Hepatocyte (in vitro differentiated cells): ENCODE data around the gene STK24. TPM values are rescaled to one million over a fixed set of nuclear protein-coding genes. Genes with fewer than 3 reads are reported as not detected.

Source experiments
- DNase-seq: peaks from one replicate; pipeline ENCODE4 v3.0.0-alpha.2; 2016; ENCODE audit warnings: low spot score
- H2AFZ ChIP-seq: fragments of 200-600 bp; sonication (generic); 2 replicates; pipeline ENCODE4 v1.6.0; 2016; ENCODE audit warnings: antibody characterized with exemption, mild to moderate bottlenecking
- H3K27ac ChIP-seq: fragments of 200-600 bp; sonication (generic); 2 replicates; pipeline ENCODE4 v1.5.1; 2016; ENCODE audit warnings: mild to moderate bottlenecking
- H3K27me3 ChIP-seq: fragments of 200-600 bp; sonication (generic); 2 replicates; pipeline ENCODE4 v1.6.1; 2016
- H3K36me3 ChIP-seq: fragments of 200-600 bp; sonication (generic); replicated peaks from 2 replicates; pipeline ENCODE4 v1.5.1; 2016; ENCODE audit warnings: low read depth; ENCODE audit not compliant: insufficient read depth
- H3K4me1 ChIP-seq: fragments of 200-600 bp; sonication (generic); 2 replicates; pipeline ENCODE4 v1.5.1; 2016; ENCODE audit warnings: mild to moderate bottlenecking, moderate library complexity; ENCODE audit not compliant: insufficient read depth
- H3K4me2 ChIP-seq: fragments of 200-600 bp; sonication (generic); 2 replicates; pipeline ENCODE4 v1.6.0; 2016
- H3K4me3 ChIP-seq: fragments of 200-600 bp; sonication (generic); 2 replicates; pipeline ENCODE4 v1.5.1; 2016; ENCODE audit warnings: mild to moderate bottlenecking
- H3K79me2 ChIP-seq: fragments of 200-600 bp; sonication (generic); 2 replicates; pipeline ENCODE4 v1.6.0; 2017; ENCODE audit warnings: mild to moderate bottlenecking
- H3K9me2 ChIP-seq: fragments of 200-600 bp; sonication (generic); replicated peaks from 2 replicates; pipeline ENCODE4 v1.6.0; 2017; ENCODE audit warnings: mild to moderate bottlenecking; ENCODE audit not compliant: insufficient read depth
- H3K9me3 ChIP-seq: fragments of 200-600 bp; sonication (generic); 2 replicates; pipeline ENCODE4 v1.5.1; 2016; ENCODE audit warnings: low read depth, mild to moderate bottlenecking
- H4K20me1 ChIP-seq: fragments of 200-600 bp; sonication (generic); 2 replicates; pipeline ENCODE4 v1.6.0; 2016; ENCODE audit warnings: mild to moderate bottlenecking; ENCODE audit not compliant: insufficient read depth, poor library complexity, severe bottlenecking
- CTCF ChIP-seq: fragments of 200-600 bp; sonication (generic); IDR thresholded peaks from 2 replicates; pipeline ENCODE4 v1.5.1; 2016; ENCODE audit warnings: antibody characterized with exemption, mild to moderate bottlenecking; ENCODE audit not compliant: poor library complexity
- EZH2 ChIP-seq: fragments of 200-600 bp; sonication (generic); IDR thresholded peaks from 2 replicates; pipeline ENCODE4 v1.6.1; 2016; ENCODE audit warnings: antibody characterized with exemption, mild to moderate bottlenecking, borderline replicate concordance
- EZH2phosphoT487 ChIP-seq: fragments of 200-600 bp; sonication (generic); IDR thresholded peaks from one replicate; pipeline ENCODE4 v1.6.1; 2018; ENCODE audit warnings: antibody characterized with exemption, mild to moderate bottlenecking, low read depth, moderate library complexity; ENCODE audit not compliant: unreplicated experiment, severe bottlenecking
- WGBS: methylation state at CpG from one replicate; pipeline ENCODE4 v1.1.6; 2016; ENCODE audit warnings: low lambda C conversion rate; ENCODE audit errors: missing lambda C conversion rate; 5-methylcytosine and 5-hydroxymethylcytosine counted together
- polyA plus RNA-seq: library from polyadenylated mRNA; unstranded; fragments of >200 nt; fragmentation: Nextera tagmentation; extraction: Ambion mirVana; gene quantifications from 2 replicates; pipeline ENCODE4 v1.2.1, GENCODE V29; 2016
- total RNA-seq: library from RNA; depleted of rRNA; stranded (reverse); fragments of >200 nt; gene quantifications from 2 replicates; pipeline ENCODE4 v1.2.3, GENCODE V29; 2014

STK24 gene
- total and polyA plus RNA-seq, 2 experiments from 2014 or later = 71.2 to 74.4 TPM

- no peak overlapping the region for H3K4me2 ChIP-seq
- no peak overlapping the region for H3K27ac ChIP-seq
- H3K9me2 ChIP-seq = no peaks in the 10 kb centered on the region
- 91% methylated on average over 10 of the region's 10 CpGs for WGBS
- H2AFZ ChIP-seq = no peak overlapping the region
- no peaks in the 10 kb centered on the region for H3K27me3 ChIP-seq
- no peak for DNase-seq
- no peak overlapping the region for H3K4me3 ChIP-seq
- H3K4me1 ChIP-seq = peaks cover 20% of the 10 kb centered on the region
- H3K79me2 ChIP-seq = peaks cover 32% of the 10 kb centered on the region
- H4K20me1 ChIP-seq = peaks cover 2% of the 10 kb centered on the region
- TF ChIP-seq EZH2phosphoT487 (no peak), CTCF (no peak), EZH2 (no peak)
- no peaks in the 10 kb centered on the region for H3K9me3 ChIP-seq
- H3K36me3 ChIP-seq = no peaks in the 10 kb centered on the region
Observed at GRCh38 chr13:98471934-98472333, 105.0 kb downstream of the STK24 start.

GRCh38 chr13:98470920-98471319, 106.0 kb downstream of the STK24 start:
- H3K9me3 ChIP-seq = no peaks in the 10 kb centered on the region
- H3K27ac ChIP-seq = no peak overlapping the region
- TF ChIP-seq CTCF (no peak), EZH2phosphoT487 (no peak), EZH2 (no peak)
- peaks cover 28% of the 10 kb centered on the region for H3K79me2 ChIP-seq
- H4K20me1 ChIP-seq = peaks cover 2% of the 10 kb centered on the region
- H3K9me2 ChIP-seq = no peaks in the 10 kb centered on the region
- H3K4me2 ChIP-seq = no peak overlapping the region
- no peaks in the 10 kb centered on the region for H3K27me3 ChIP-seq
- no peak overlapping the region for H2AFZ ChIP-seq
- 87% methylated on average over 6 of the region's 6 CpGs for WGBS
- H3K36me3 ChIP-seq = no peaks in the 10 kb centered on the region
- DNase-seq = no peak
- no peak overlapping the region for H3K4me3 ChIP-seq
- peaks cover 12% of the 10 kb centered on the region for H3K4me1 ChIP-seq

- H4K20me1 ChIP-seq = peaks cover 2% of the 10 kb centered on the region
- peaks cover 7% of the 10 kb centered on the region for H3K4me1 ChIP-seq
- TF ChIP-seq EZH2phosphoT487 = no peak
- TF ChIP-seq EZH2 = no peak
- no peak for TF ChIP-seq CTCF
- H3K9me2 ChIP-seq = no peaks in the 10 kb centered on the region
- no peaks in the 10 kb centered on the region for H3K9me3 ChIP-seq
- no peaks in the 10 kb centered on the region for H3K27me3 ChIP-seq
- WGBS = 97% methylated on average over 20 of the region's 20 CpGs
- no peak overlapping the region for H3K4me3 ChIP-seq
- peaks cover 35% of the 10 kb centered on the region for H3K79me2 ChIP-seq
- DNase-seq = no peak
- H3K27ac ChIP-seq = no peak overlapping the region
- H3K4me2 ChIP-seq = no peak overlapping the region
- H3K36me3 ChIP-seq = no peaks in the 10 kb centered on the region
- no peak overlapping the region for H2AFZ ChIP-seq
Observed at GRCh38 chr13:98468929-98469328, 108.0 kb downstream of the STK24 start.

GRCh38 chr13:98468361-98468760, 108.5 kb downstream of the STK24 start:
- no peaks in the 10 kb centered on the region for H3K27me3 ChIP-seq
- H3K9me3 ChIP-seq = no peaks in the 10 kb centered on the region
- no peak overlapping the region for H3K27ac ChIP-seq
- no peaks in the 10 kb centered on the region for H3K9me2 ChIP-seq
- DNase-seq = no peak
- peaks cover 2% of the 10 kb centered on the region for H3K4me1 ChIP-seq
- peaks cover 41% of the 10 kb centered on the region for H3K79me2 ChIP-seq
- TF ChIP-seq EZH2 = no peak
- TF ChIP-seq EZH2phosphoT487 = no peak
- TF ChIP-seq CTCF = no peak
- H2AFZ ChIP-seq = no peak overlapping the region
- WGBS = 87% methylated on average over 3 of the region's 3 CpGs
- H3K36me3 ChIP-seq = no peaks in the 10 kb centered on the region
- no peak overlapping the region for H3K4me2 ChIP-seq
- peaks cover 2% of the 10 kb centered on the region for H4K20me1 ChIP-seq
- H3K4me3 ChIP-seq = no peak overlapping the region
